GM12874 (cell line): ENCODE results near the gene PWWP2B.

Source experiments
- CTCF ChIP-seq: IDR thresholded peaks from 2 replicates; pipeline ENCODE4 v1.5.1; 2011; ENCODE audit warnings: low read depth, mild to moderate bottlenecking, control low read depth, low read length, moderate library complexity; ENCODE audit not compliant: insufficient read depth

The PWWP2B gene

GRCh38 chr10:132458586-132459300, 61.7 kb downstream of the PWWP2B start:
- TF ChIP-seq CTCF = peak; percentile 98

- TF ChIP-seq CTCF = no peak
Observed at GRCh38 chr10:132459301-132460003, 62.5 kb downstream of the PWWP2B start.

- TF ChIP-seq CTCF = no peak
Observed at GRCh38 chr10:132460071-132460470, 63.1 kb downstream of the PWWP2B start.

GRCh38 chr10:132460691-132461090, 63.7 kb downstream of the PWWP2B start:
- TF ChIP-seq CTCF = no peak

- TF ChIP-seq CTCF = no peak
Observed at GRCh38 chr10:132461103-132461682, 64.2 kb downstream of the PWWP2B start.

- no peak for TF ChIP-seq CTCF
Observed at GRCh38 chr10:132461683-132462231, 64.8 kb downstream of the PWWP2B start.
